AG09309 (cell line): ENCODE measurements around the gene CRYGN.

Experiments used
- DNase-seq: peaks from one replicate; pipeline ENCODE4 v3.0.0-alpha.2; 2010; ENCODE audit warnings: low read depth
- H3K4me3 ChIP-seq: 2 replicates; pipeline ENCODE4 v1.5.1; 2011; ENCODE audit warnings: mild to moderate bottlenecking, low read depth, low read length, moderate library complexity; ENCODE audit not compliant: control insufficient read depth
- CTCF ChIP-seq: IDR thresholded peaks from 2 replicates; pipeline ENCODE4 v1.5.1; 2011; ENCODE audit warnings: mild to moderate bottlenecking, low read depth, low read length, inconsistent platforms; ENCODE audit not compliant: insufficient read depth, control insufficient read depth; ENCODE audit errors: missing control alignments

Gene CRYGN

GRCh38 chr7:151431281-151431767, 8.6 kb downstream of the CRYGN start:
- H3K4me3 ChIP-seq = no peak overlapping the region
- TF ChIP-seq CTCF = no peak
- no peak for DNase-seq

- TF ChIP-seq CTCF = no peak
- DNase-seq = no peak
- H3K4me3 ChIP-seq = no peak overlapping the region
Measured at GRCh38 chr7:151430391-151431205, 9.3 kb downstream of the CRYGN start.

GRCh38 chr7:151429560-151430331, 10.2 kb downstream of the CRYGN start:
- DNase-seq = no peak
- H3K4me3 ChIP-seq = no peak overlapping the region
- no peak for TF ChIP-seq CTCF

GRCh38 chr7:151429237-151429559, 10.7 kb downstream of the CRYGN start:
- no peak for DNase-seq
- H3K4me3 ChIP-seq = no peak overlapping the region

GRCh38 chr7:151428378-151429236, 11.3 kb downstream of the CRYGN start:
- TF ChIP-seq CTCF = no peak
- DNase-seq = peak; percentile 20
- no peak overlapping the region for H3K4me3 ChIP-seq

More at GRCh38 chr7:151429237-151429559, 10.7 kb downstream of the CRYGN start:
- TF ChIP-seq CTCF = no peak

- no peak for DNase-seq
- H3K4me3 ChIP-seq = no peak overlapping the region
- no peak for TF ChIP-seq CTCF
Measured at GRCh38 chr7:151427705-151428377, 12.1 kb downstream of the CRYGN start.
